HEK293 (cell line): ENCODE measurements around the gene FDX2.

Experiments used
- CTCF ChIA-PET: fragments of 350-600 bp; formaldehyde crosslinking; extraction: SDS; loops from one replicate; lab custom pipeline; 2021; ENCODE audit warnings: antibody characterized with exemption; lab: Yijun Ruan, JAX
- POLR2A ChIA-PET: fragments of 300-600 bp; formaldehyde crosslinking; extraction: SDS; loops from one replicate; lab custom pipeline; 2020; ENCODE audit warnings: antibody characterized with exemption, inconsistent platforms; lab: Yijun Ruan, JAX
- H3K27ac ChIP-seq: fragments of 200-500 bp; sonication (Bioruptor generic); 2 replicates; pipeline ENCODE4 v1.5.1; 2014; ENCODE audit warnings: low read depth, low read length, control low read depth, inconsistent platforms; ENCODE audit errors: extremely low read depth
- H3K36me3 ChIP-seq, 2 experiments: fragments of 200-500 bp in 1 of 2; sonication (Bioruptor generic) in 1 of 2; 1 replicate in 1 of 2; 2 replicates in 1 of 2; pipeline ENCODE4 v1.5.1; 2014 to 2017; ENCODE audit warnings: inconsistent platforms in 2 of 2, low read length in 2 of 2; ENCODE audit not compliant: control insufficient read depth in 2 of 2, insufficient read depth in 1 of 2
- H3K4me1 ChIP-seq: fragments of 200-500 bp; sonication (Bioruptor generic); 2 replicates; pipeline ENCODE4 v1.5.1; 2014; ENCODE audit warnings: mild to moderate bottlenecking, low read length, inconsistent platforms; ENCODE audit not compliant: control insufficient read depth, insufficient read depth
- H3K4me3 ChIP-seq: 2 replicates; pipeline ENCODE4 v1.5.1; 2011; ENCODE audit warnings: low read depth, mild to moderate bottlenecking, control low read depth, low read length, moderate library complexity
- H3K9me3 ChIP-seq: fragments of 200-500 bp; sonication (Bioruptor generic); 2 replicates; pipeline ENCODE4 v1.5.1; 2014; ENCODE audit warnings: low read depth, low read length, inconsistent platforms; ENCODE audit not compliant: control insufficient read depth, insufficient read depth
- ATF2 ChIP-seq: fragments of 450-650 bp; formaldehyde crosslinking; IDR thresholded peaks from 2 replicates; pipeline ENCODE4 v1.5.1; 2016; ENCODE audit warnings: missing biosample characterization, missing genetic modification characterization, low read depth
- GLIS1 ChIP-seq: fragments of 450-650 bp; formaldehyde crosslinking; IDR thresholded peaks from 2 replicates; pipeline ENCODE4 v1.5.1; 2016; ENCODE audit warnings: missing biosample characterization, missing genetic modification characterization
- INSM2 ChIP-seq: fragments of 450-650 bp; formaldehyde crosslinking; IDR thresholded peaks from 2 replicates; pipeline ENCODE4 v1.5.1; 2016; ENCODE audit warnings: missing biosample characterization, missing genetic modification characterization
- KLF17 ChIP-seq: fragments of 450-650 bp; formaldehyde crosslinking; IDR thresholded peaks from 2 replicates; pipeline ENCODE4 v1.5.1; 2016; ENCODE audit warnings: missing biosample characterization, missing genetic modification characterization
- SCRT2 ChIP-seq: fragments of 450-650 bp; formaldehyde crosslinking; IDR thresholded peaks from 2 replicates; pipeline ENCODE4 v1.5.1; 2016; ENCODE audit warnings: missing biosample characterization, missing genetic modification characterization
- SETDB1 ChIP-seq: IDR thresholded peaks from one replicate; pipeline ENCODE4 v1.6.1; 2017; ENCODE audit warnings: mild to moderate bottlenecking, low read length, moderate library complexity, mixed read lengths; ENCODE audit not compliant: insufficient read length
- SP2 ChIP-seq: fragments of 450-650 bp; formaldehyde crosslinking; IDR thresholded peaks from 2 replicates; pipeline ENCODE4 v1.5.1; 2016; ENCODE audit warnings: missing biosample characterization, missing genetic modification characterization
- YY2 ChIP-seq: fragments of 450-650 bp; formaldehyde crosslinking; IDR thresholded peaks from 2 replicates; pipeline ENCODE4 v1.5.1; 2016; ENCODE audit warnings: missing biosample characterization, missing genetic modification characterization
- ZBTB26 ChIP-seq: fragments of 450-650 bp; formaldehyde crosslinking; optimal IDR thresholded peaks from 2 replicates; pipeline ENCODE3; 2016; ENCODE audit warnings: missing biosample characterization, mild to moderate bottlenecking, missing genetic modification characterization
- ZBTB49 ChIP-seq: fragments of 450-650 bp; formaldehyde crosslinking; IDR thresholded peaks from 2 replicates; pipeline ENCODE4 v1.5.1; 2016; ENCODE audit warnings: missing biosample characterization, missing genetic modification characterization, low read depth
- ZBTB7A ChIP-seq: fragments of 450-650 bp; formaldehyde crosslinking; IDR thresholded peaks from 2 replicates; pipeline ENCODE4 v1.5.1; 2016; ENCODE audit warnings: low read depth, missing biosample characterization, missing genetic modification characterization
- ZBTB8A ChIP-seq: fragments of 450-650 bp; formaldehyde crosslinking; IDR thresholded peaks from 2 replicates; pipeline ENCODE4 v1.5.1; 2016; ENCODE audit warnings: missing biosample characterization, missing genetic modification characterization
- ZFP69B ChIP-seq: fragments of 450-650 bp; formaldehyde crosslinking; IDR thresholded peaks from 2 replicates; pipeline ENCODE4 v1.5.1; 2016; ENCODE audit warnings: missing biosample characterization, missing genetic modification characterization
- ZNF138 ChIP-seq: fragments of 450-650 bp; formaldehyde crosslinking; IDR thresholded peaks from 2 replicates; pipeline ENCODE4 v1.5.1; 2016; ENCODE audit warnings: missing biosample characterization, missing genetic modification characterization, borderline replicate concordance
- ZNF223 ChIP-seq: fragments of 450-650 bp; formaldehyde crosslinking; IDR thresholded peaks from 2 replicates; pipeline ENCODE4 v1.5.1; 2016; ENCODE audit warnings: missing biosample characterization, missing genetic modification characterization
- ZNF341 ChIP-seq: fragments of 450-650 bp; formaldehyde crosslinking; IDR thresholded peaks from 2 replicates; pipeline ENCODE4; 2016; ENCODE audit warnings: low read depth, missing biosample characterization, missing genetic modification characterization
- ZNF362 ChIP-seq: fragments of 450-650 bp; formaldehyde crosslinking; IDR thresholded peaks from 2 replicates; pipeline ENCODE4 v1.5.1; 2016; ENCODE audit warnings: missing biosample characterization, missing genetic modification characterization
- ZNF366 ChIP-seq: fragments of 450-650 bp; formaldehyde crosslinking; conservative IDR thresholded peaks from 2 replicates; pipeline ENCODE4 v1.5.1; 2016; ENCODE audit warnings: missing biosample characterization, missing genetic modification characterization
- ZNF555 ChIP-seq: fragments of 450-650 bp; formaldehyde crosslinking; conservative IDR thresholded peaks from 2 replicates; pipeline ENCODE4 v1.5.1; 2017; ENCODE audit warnings: missing biosample characterization, mild to moderate bottlenecking, missing genetic modification characterization, inconsistent platforms
- ZNF600 ChIP-seq: fragments of 450-650 bp; formaldehyde crosslinking; IDR thresholded peaks from 2 replicates; pipeline ENCODE4 v1.5.1; 2016; ENCODE audit warnings: missing biosample characterization, missing genetic modification characterization
- ZNF626 ChIP-seq: fragments of 450-650 bp; sonication (Bioruptor Pico); formaldehyde crosslinking; IDR thresholded peaks from 2 replicates; pipeline ENCODE4 v1.5.1; 2018; ENCODE audit warnings: missing biosample characterization, missing genetic modification characterization, inconsistent platforms
- ZNF629 ChIP-seq: fragments of 450-650 bp; formaldehyde crosslinking; IDR thresholded peaks from 2 replicates; pipeline ENCODE4 v1.5.1; 2017; ENCODE audit warnings: missing biosample characterization, missing genetic modification characterization
- ZNF660 ChIP-seq: fragments of 450-650 bp; IDR thresholded peaks from 2 replicates; pipeline ENCODE4 v1.5.1; 2018; ENCODE audit warnings: missing biosample characterization, mild to moderate bottlenecking, missing genetic modification characterization
- ZNF677 ChIP-seq: fragments of 450-650 bp; IDR thresholded peaks from 2 replicates; pipeline ENCODE4 v1.5.0; 2018; ENCODE audit warnings: missing biosample characterization, mild to moderate bottlenecking, missing genetic modification characterization, moderate library complexity
- ZNF776 ChIP-seq: fragments of 450-650 bp; formaldehyde crosslinking; IDR thresholded peaks from 2 replicates; pipeline ENCODE4 v1.5.0; 2017; ENCODE audit warnings: missing biosample characterization, missing genetic modification characterization, borderline replicate concordance
- ZSCAN30 ChIP-seq: fragments of 450-650 bp; IDR thresholded peaks from 2 replicates; pipeline ENCODE4 v1.5.1; 2018; ENCODE audit warnings: missing biosample characterization, mild to moderate bottlenecking, missing genetic modification characterization, moderate library complexity

The FDX2 gene

GRCh38 chr19:10315335-10316214, at the start of gene FDX2 (continued):
- peak; percentile 36; the same call in 1 of the 2 replicates for TF ChIP-seq ZBTB8A (tag by site-specific recombination)
- TF ChIP-seq ZFP69B (tag by site-specific recombination): no peak
- peak; percentile 56 for TF ChIP-seq SP2 (tag by site-specific recombination)
- TF ChIP-seq ZBTB26 (tag by site-specific recombination): peak; percentile 84
- TF ChIP-seq ZNF626: no peak
- no peak for TF ChIP-seq ZBTB7A (tag by site-specific recombination)
- TF ChIP-seq ZNF555 (tag by site-specific recombination): no peak
- TF ChIP-seq SCRT2: peak; percentile 79; the same call in 1 of the 2 replicates
- TF ChIP-seq INSM2 (tag by site-specific recombination): no peak
- peak; percentile 77; the same call in 1 of the 2 replicates for TF ChIP-seq ZNF660 (tag by site-specific recombination)
- no peak for TF ChIP-seq ATF2 (tag by site-specific recombination)
- peak; percentile 65 for TF ChIP-seq ZNF341 (tag by site-specific recombination)
- peak; percentile 61; the same call in 1 of the 2 replicates for TF ChIP-seq KLF17 (tag by site-specific recombination)
- TF ChIP-seq, all 188 proteins: peak for 48

- H3K4me1 ChIP-seq: no peaks in the 10 kb centered on the region
- no peak overlapping the region for H3K4me3 ChIP-seq
- no peaks in the 10 kb centered on the region for H3K9me3 ChIP-seq
- peaks cover 22 to 87% of the 10 kb centered on the region in 2 experiments; a peak in 2 of 3 replicates for H3K36me3 ChIP-seq
- ChIA-PET CTCF (no interaction called here), POLR2A (no interaction called here)
- no peak overlapping the region for H3K27ac ChIP-seq
- TF ChIP-seq ZNF776: no peak
- no peak for TF ChIP-seq ZNF629 (tag by site-specific recombination)
- no peak for TF ChIP-seq ZNF677 (tag by site-specific recombination)
- no peak for TF ChIP-seq ZSCAN30 (tag by site-specific recombination)
- no peak for TF ChIP-seq ZNF138 (tag by site-specific recombination)
- no peak for TF ChIP-seq ZBTB49 (tag by site-specific recombination)
- TF ChIP-seq ZNF366 (tag by site-specific recombination): no peak
- TF ChIP-seq GLIS1 (tag by site-specific recombination): no peak
- TF ChIP-seq SETDB1: no peak
- TF ChIP-seq ZNF600 (tag by site-specific recombination): no peak
- no peak for TF ChIP-seq ZNF362 (tag by site-specific recombination)
- TF ChIP-seq YY2 (tag by site-specific recombination): no peak
- no peak for TF ChIP-seq ZNF223 (tag by site-specific recombination)
- no peak for TF ChIP-seq ATF2 (tag by site-specific recombination)
Measured at GRCh38 chr19:10365518-10365917, 49.7 kb upstream of the FDX2 start.
